K562 (cell line): ENCODE data around the gene CTSL. TPM values are rescaled to one million over a fixed set of nuclear protein-coding genes. Genes with fewer than 3 reads are reported as not detected.
A peak's percentile ranks its signal among the peaks of the same experiment; 100 is the strongest.

Source experiments
- E4F1 ChIP-seq: fragments of 250-450 bp; sonication (Bioruptor Pico); IDR thresholded peaks from 2 replicates; pipeline ENCODE4 v1.5.0; 2021; ENCODE audit warnings: mild to moderate bottlenecking, borderline replicate concordance
- ETV1 ChIP-seq: fragments of 450-650 bp; conservative IDR thresholded peaks from 2 replicates; pipeline ENCODE4 v1.6.1; 2016; ENCODE audit warnings: missing genetic modification characterization, control low read depth, low read depth, missing compliant biosample characterization
- ETV6 ChIP-seq, 3 experiments: fragments of 150-350 bp in 1 of 3; sonication (generic) in 1 of 3; formaldehyde crosslinking in 1 of 3; IDR thresholded peaks; 2 replicates each; pipeline versions ENCODE4 v1.6.1 to v1.8.0; 2014 to 2022; ENCODE audit warnings: borderline replicate concordance in 2 of 3, low read depth in 2 of 3, antibody characterized with exemption in 1 of 3, low read length in 1 of 3, mild to moderate bottlenecking in 1 of 3, missing genetic modification reagents in 1 of 3
- HDGF ChIP-seq: fragments of 450-650 bp; IDR thresholded peaks from 2 replicates; pipeline ENCODE4 v1.6.1; 2016
- IRF9 ChIP-seq: fragments of 450-650 bp; IDR thresholded peaks from 2 replicates; pipeline ENCODE4 v1.6.1; 2016; ENCODE audit warnings: missing biosample characterization, missing genetic modification characterization
- MAFK ChIP-seq: IDR thresholded peaks from 2 replicates; pipeline ENCODE4 v1.6.1; 2011; ENCODE audit warnings: low read length, improper control_type of control experiment
- NCOR1 ChIP-seq: fragments of 450-650 bp; IDR thresholded peaks from 2 replicates; pipeline ENCODE4 v1.6.1; 2016; ENCODE audit warnings: mild to moderate bottlenecking, moderate library complexity
- NFE2L1 ChIP-seq: fragments of 450-650 bp; IDR thresholded peaks from 2 replicates; pipeline ENCODE4 v1.6.1; 2016; ENCODE audit warnings: missing genetic modification characterization, low read depth, mild to moderate bottlenecking, missing compliant biosample characterization, moderate library complexity, borderline replicate concordance
- NR1H2 ChIP-seq: sonication (generic); formaldehyde crosslinking; IDR thresholded peaks from 2 replicates; pipeline ENCODE4 v1.4.0; 2020; ENCODE audit warnings: mild to moderate bottlenecking, missing genetic modification reagents
- NRF1 ChIP-seq, 2 experiments: fragments of 450-650 bp; IDR thresholded peaks in 1 of 2; conservative IDR thresholded peaks in 1 of 2; 2 replicates each; pipeline ENCODE4 v1.6.1; 2014; ENCODE audit warnings: mild to moderate bottlenecking in 2 of 2
- SIRT6 ChIP-seq: IDR thresholded peaks from one replicate; pipeline ENCODE4 v1.6.1; 2012; ENCODE audit warnings: low read depth, mild to moderate bottlenecking, control low read depth, inconsistent platforms, low read length, moderate library complexity
- SMARCA4 ChIP-seq: fragments of 450-650 bp; IDR thresholded peaks from 2 replicates; pipeline ENCODE4 v1.6.1; 2016
- polyA plus RNA-seq, 8 experiments: library from polyadenylated mRNA; depleted of rRNA in 4 of 8; stranded (reverse) in 5 of 8; unstranded in 3 of 8; fragments of >200 nt; fragmentation: Nextera tagmentation in 2 of 8; fragmentation: Illumina TruSeq in 1 of 8; extraction: Ambion mirVana in 2 of 8; extraction: Trizol in 1 of 8; gene quantifications; 2 replicates each; pipeline versions ENCODE4 v1.2.1 to v1.2.3, GENCODE V29; 2011 to 2014; ENCODE audit warnings: inconsistent platforms in 1 of 8, missing spikeins in 1 of 8
- total RNA-seq, 7 experiments: library from RNA; depleted of rRNA in 6 of 7; stranded (reverse); fragments of >200 nt in 6 of 7; fragmentation: Illumina TruSeq in 2 of 7; extraction: Trizol in 2 of 7; gene quantifications; 2 replicates each; pipeline versions ENCODE4 v1.2.1 to v1.2.3, GENCODE V29; 2011 to 2021; ENCODE audit warnings: low replicate concordance in 1 of 7
- TF ChIP-seq, protein P1 (sequence below): sonication (generic); formaldehyde crosslinking; IDR thresholded peaks from 2 replicates; pipeline ENCODE4 v1.8.0; 2023; ENCODE audit warnings: mild to moderate bottlenecking, missing genetic modification reagents
- TF ChIP-seq, protein P2 (sequence below): fragments of 450-650 bp; formaldehyde crosslinking; IDR thresholded peaks from 2 replicates; pipeline ENCODE4 v1.4.0; 2022; ENCODE audit warnings: missing genetic modification characterization

The CTSL gene
- total and polyA plus RNA-seq, 9 of the 15 experiments (the other 6 are each of a cell fraction or from before 2014, with no cell fraction given), result 55.9 to 165 (median 93.7) TPM

DNA sequence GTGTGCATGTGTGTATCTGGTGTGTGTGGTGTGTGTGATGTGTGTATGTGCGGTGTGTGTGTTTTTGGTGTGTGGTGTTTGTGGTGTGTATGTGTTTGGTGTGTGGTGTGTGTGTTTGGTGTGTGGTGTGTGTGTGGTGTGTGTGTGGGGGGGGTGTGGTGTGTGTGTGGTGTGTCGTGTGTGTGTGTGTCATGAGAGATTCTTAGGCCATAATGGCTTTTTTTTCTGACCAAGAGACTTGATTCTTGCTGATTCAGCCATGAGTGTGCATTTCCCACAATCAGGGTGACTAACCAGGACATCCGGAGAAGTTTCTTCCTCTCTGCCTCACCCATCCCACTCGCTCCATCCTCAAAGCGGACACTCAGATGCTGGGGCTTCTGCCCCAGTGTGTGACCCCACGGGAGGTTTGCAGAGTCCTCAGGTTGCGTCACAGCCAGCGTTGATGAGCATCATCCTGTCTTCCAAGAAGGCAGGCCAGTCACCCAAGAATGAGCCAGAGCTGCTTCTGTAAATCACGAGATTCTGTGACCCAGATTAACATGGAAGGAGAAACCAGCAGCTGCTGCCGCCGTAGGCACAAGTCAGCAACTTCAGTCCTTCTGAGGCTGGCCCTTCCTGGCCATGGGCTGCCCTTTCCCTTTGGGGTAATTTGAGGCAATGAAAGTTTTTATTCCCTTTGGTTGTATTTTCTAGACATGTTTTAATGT, 12.5 kb upstream of the CTSL start (continued):
- TF ChIP-seq, protein P1, sequence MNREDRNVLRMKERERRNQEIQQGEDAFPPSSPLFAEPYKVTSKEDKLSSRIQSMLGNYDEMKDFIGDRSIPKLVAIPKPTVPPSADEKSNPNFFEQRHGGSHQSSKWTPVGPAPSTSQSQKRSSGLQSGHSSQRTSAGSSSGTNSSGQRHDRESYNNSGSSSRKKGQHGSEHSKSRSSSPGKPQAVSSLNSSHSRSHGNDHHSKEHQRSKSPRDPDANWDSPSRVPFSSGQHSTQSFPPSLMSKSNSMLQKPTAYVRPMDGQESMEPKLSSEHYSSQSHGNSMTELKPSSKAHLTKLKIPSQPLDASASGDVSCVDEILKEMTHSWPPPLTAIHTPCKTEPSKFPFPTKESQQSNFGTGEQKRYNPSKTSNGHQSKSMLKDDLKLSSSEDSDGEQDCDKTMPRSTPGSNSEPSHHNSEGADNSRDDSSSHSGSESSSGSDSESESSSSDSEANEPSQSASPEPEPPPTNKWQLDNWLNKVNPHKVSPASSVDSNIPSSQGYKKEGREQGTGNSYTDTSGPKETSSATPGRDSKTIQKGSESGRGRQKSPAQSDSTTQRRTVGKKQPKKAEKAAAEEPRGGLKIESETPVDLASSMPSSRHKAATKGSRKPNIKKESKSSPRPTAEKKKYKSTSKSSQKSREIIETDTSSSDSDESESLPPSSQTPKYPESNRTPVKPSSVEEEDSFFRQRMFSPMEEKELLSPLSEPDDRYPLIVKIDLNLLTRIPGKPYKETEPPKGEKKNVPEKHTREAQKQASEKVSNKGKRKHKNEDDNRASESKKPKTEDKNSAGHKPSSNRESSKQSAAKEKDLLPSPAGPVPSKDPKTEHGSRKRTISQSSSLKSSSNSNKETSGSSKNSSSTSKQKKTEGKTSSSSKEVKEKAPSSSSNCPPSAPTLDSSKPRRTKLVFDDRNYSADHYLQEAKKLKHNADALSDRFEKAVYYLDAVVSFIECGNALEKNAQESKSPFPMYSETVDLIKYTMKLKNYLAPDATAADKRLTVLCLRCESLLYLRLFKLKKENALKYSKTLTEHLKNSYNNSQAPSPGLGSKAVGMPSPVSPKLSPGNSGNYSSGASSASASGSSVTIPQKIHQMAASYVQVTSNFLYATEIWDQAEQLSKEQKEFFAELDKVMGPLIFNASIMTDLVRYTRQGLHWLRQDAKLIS (CRISPR knock-in tag), result 0 out of 2 replicates have a peak, but pooled peaks have one; percentile 38
- TF ChIP-seq NR1H2 (CRISPR knock-in tag), result no peak
- peak; percentile 95 for TF ChIP-seq HDGF
- TF ChIP-seq ETV1 (tag), result peak; percentile 97
- 0 out of 2 replicates have a peak, but pooled peaks have one; percentile 16 for TF ChIP-seq IRF9 (tag)
- TF ChIP-seq SIRT6, result no peak
- TF ChIP-seq MAFK, result peak; percentile 94
- peak in 1 of 2 experiments; percentile 44 for TF ChIP-seq NRF1 (conservative IDR thresholded peaks at IDR 0.05 in 1 of 2, IDR thresholded peaks at IDR 0.05 in 1 of 2)
- TF ChIP-seq NCOR1, result peak; percentile 42
- TF ChIP-seq ETV6 (IDR thresholded peaks at IDR 0.05; ENCODE audit: borderline replicate concordance in 1 of 2, low read depth in 2 of 2, low read length in 1 of 2), result peak in 1 of 2 experiments; percentile 78; a peak in 1 of 4 replicates
- no peak for TF ChIP-seq ETV6 (CRISPR knock-in tag; IDR thresholded peaks at IDR 0.05; ENCODE audit: borderline replicate concordance)
- TF ChIP-seq, protein P2, sequence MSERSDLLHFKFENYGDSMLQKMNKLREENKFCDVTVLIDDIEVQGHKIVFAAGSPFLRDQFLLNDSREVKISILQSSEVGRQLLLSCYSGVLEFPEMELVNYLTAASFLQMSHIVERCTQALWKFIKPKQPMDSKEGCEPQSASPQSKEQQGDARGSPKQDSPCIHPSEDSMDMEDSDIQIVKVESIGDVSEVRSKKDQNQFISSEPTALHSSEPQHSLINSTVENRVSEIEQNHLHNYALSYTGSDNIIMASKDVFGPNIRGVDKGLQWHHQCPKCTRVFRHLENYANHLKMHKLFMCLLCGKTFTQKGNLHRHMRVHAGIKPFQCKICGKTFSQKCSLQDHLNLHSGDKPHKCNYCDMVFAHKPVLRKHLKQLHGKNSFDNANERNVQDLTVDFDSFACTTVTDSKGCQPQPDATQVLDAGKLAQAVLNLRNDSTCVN (CRISPR knock-in tag), result peak; percentile 95
- TF ChIP-seq SMARCA4, result peak; percentile 91
- no peak for TF ChIP-seq E4F1
- TF ChIP-seq NFE2L1, result peak; percentile 42
